GM18907 (cell line): ENCODE results near the gene ZNF280D.

Experiments
- ATAC-seq: cut with Tn5 transposase; IDR thresholded peaks from one replicate; pipeline ENCODE4 v1.9.1; 2021; ENCODE audit warnings: mild to moderate bottlenecking, moderate library complexity; ENCODE audit not compliant: unreplicated experiment

The ZNF280D gene

GRCh38 chr15:56749982-56750381 lies 16.7 kb upstream of the ZNF280D start:
- ATAC-seq: no peak

- ATAC-seq: no peak
These were observed 11.7 kb upstream of the ZNF280D start for GRCh38 chr15:56744701-56745683.

- ATAC-seq: no peak
These were observed 8.2 kb upstream of the ZNF280D start for GRCh38 chr15:56741541-56741940.

- no peak for ATAC-seq
These were observed 6.8 kb upstream of the ZNF280D start for GRCh38 chr15:56739964-56740640.

GRCh38 chr15:56739474-56739873 lies 6.2 kb upstream of the ZNF280D start:
- no peak for ATAC-seq

- ATAC-seq: no peak
These were observed 4.5 kb upstream of the ZNF280D start for GRCh38 chr15:56737791-56738190.

GRCh38 chr15:56736881-56737707 lies 3.8 kb upstream of the ZNF280D start:
- no peak for ATAC-seq

GRCh38 chr15:56736308-56736707 lies 3.0 kb upstream of the ZNF280D start:
- ATAC-seq: no peak

GRCh38 chr15:56735589-56735988 lies 2.3 kb upstream of the ZNF280D start:
- ATAC-seq: no peak

- ATAC-seq: no peak
These were observed 815 bp upstream of the ZNF280D start for GRCh38 chr15:56734013-56734635.

GRCh38 chr15:56732886-56733135 lies 498 bp downstream of the ZNF280D start:
- ATAC-seq: no peak

- no peak for ATAC-seq
These were observed 999 bp downstream of the ZNF280D start for GRCh38 chr15:56732135-56732885.

- no peak for ATAC-seq
These were observed 1.8 kb downstream of the ZNF280D start for GRCh38 chr15:56731548-56731947.

GRCh38 chr15:56729561-56729960 lies 3.7 kb downstream of the ZNF280D start:
- no peak for ATAC-seq

- ATAC-seq: no peak
These were observed 7.9 kb downstream of the ZNF280D start for GRCh38 chr15:56725386-56725785.

- ATAC-seq: no peak
These were observed 9.1 kb downstream of the ZNF280D start for GRCh38 chr15:56724232-56724631.

GRCh38 chr15:56723787-56724186 lies 9.5 kb downstream of the ZNF280D start:
- ATAC-seq: no peak

GRCh38 chr15:56719774-56720555 lies 13.3 kb downstream of the ZNF280D start:
- no peak for ATAC-seq

- ATAC-seq: no peak
These were observed 14.2 kb downstream of the ZNF280D start for GRCh38 chr15:56719021-56719612.
